Measurements from ENCODE around the gene LRP1B.

Gene LRP1B

GRCh38 chr2:141728142-141728541 is 402.7 kb downstream of the LRP1B start:
- H3K27ac ChIP-seq (ENCODE audit: insufficient read depth, low read length, poor library complexity, severe bottlenecking) = no peak overlapping the region
- no peaks in the 10 kb centered on the region for H3K4me1 ChIP-seq (ENCODE audit: control insufficient read depth, insufficient read depth, low read length, poor library complexity, severe bottlenecking)

GRCh38 chr2:141724426-141724825 is 406.4 kb downstream of the LRP1B start:
- Histone ChIP-seq H3K36me3 (ENCODE audit: control insufficient read depth, insufficient read depth, low read length) (no peaks in the 10 kb centered on the region), H3K4me3 (ENCODE audit: insufficient read depth, low read depth, low read length, poor library complexity, severe bottlenecking) (no peak overlapping the region), H3K9me3 (ENCODE audit: control insufficient read depth, low read length) (no peaks in the 10 kb centered on the region), H3K4me1 (ENCODE audit: control insufficient read depth, insufficient read depth, low read length, poor library complexity, severe bottlenecking) (no peaks in the 10 kb centered on the region), H3K27me3 (replicated peaks; ENCODE audit: control insufficient read depth, insufficient read depth, low read length, poor library complexity, severe bottlenecking) (no peaks in the 10 kb centered on the region), H3K27ac (ENCODE audit: insufficient read depth, low read length, poor library complexity, severe bottlenecking) (no peak overlapping the region)
- no peak for DNase-seq

More at GRCh38 chr2:141728142-141728541, 402.7 kb downstream of the LRP1B start:
- Histone ChIP-seq H3K36me3 (ENCODE audit: control insufficient read depth, insufficient read depth, low read length) (no peaks in the 10 kb centered on the region), H3K4me3 (ENCODE audit: insufficient read depth, low read depth, low read length, poor library complexity, severe bottlenecking) (no peak overlapping the region), H3K27me3 (replicated peaks; ENCODE audit: control insufficient read depth, insufficient read depth, low read length, poor library complexity, severe bottlenecking) (no peaks in the 10 kb centered on the region), H3K9me3 (ENCODE audit: control insufficient read depth, low read length) (no peaks in the 10 kb centered on the region)
- no peak for DNase-seq

- no peaks in the 10 kb centered on the region for H3K4me1 ChIP-seq (ENCODE audit: control insufficient read depth, insufficient read depth, low read length, poor library complexity, severe bottlenecking)
- H3K36me3 ChIP-seq (ENCODE audit: control insufficient read depth, insufficient read depth, low read length) = no peaks in the 10 kb centered on the region
- H3K9me3 ChIP-seq (ENCODE audit: control insufficient read depth, low read length) = no peaks in the 10 kb centered on the region
- no peak for DNase-seq
- no peak overlapping the region for H3K4me3 ChIP-seq (ENCODE audit: insufficient read depth, low read depth, low read length, poor library complexity, severe bottlenecking)
- no peaks in the 10 kb centered on the region for H3K27me3 ChIP-seq (replicated peaks; ENCODE audit: control insufficient read depth, insufficient read depth, low read length, poor library complexity, severe bottlenecking)
- H3K27ac ChIP-seq (ENCODE audit: insufficient read depth, low read length, poor library complexity, severe bottlenecking) = no peak overlapping the region
Observed at GRCh38 chr2:141723814-141724213, 407.0 kb downstream of the LRP1B start.

GRCh38 chr2:141720476-141720875 is 410.3 kb downstream of the LRP1B start:
- H3K4me3 ChIP-seq (ENCODE audit: insufficient read depth, low read depth, low read length, poor library complexity, severe bottlenecking) = no peak overlapping the region
- no peak overlapping the region for H3K27ac ChIP-seq (ENCODE audit: insufficient read depth, low read length, poor library complexity, severe bottlenecking)
- H3K27me3 ChIP-seq (replicated peaks; ENCODE audit: control insufficient read depth, insufficient read depth, low read length, poor library complexity, severe bottlenecking) = no peaks in the 10 kb centered on the region
- no peaks in the 10 kb centered on the region for H3K4me1 ChIP-seq (ENCODE audit: control insufficient read depth, insufficient read depth, low read length, poor library complexity, severe bottlenecking)
- no peaks in the 10 kb centered on the region for H3K36me3 ChIP-seq (ENCODE audit: control insufficient read depth, insufficient read depth, low read length)
- no peaks in the 10 kb centered on the region for H3K9me3 ChIP-seq (ENCODE audit: control insufficient read depth, low read length)
- no peak for DNase-seq

GRCh38 chr2:141714496-141714895 is 416.3 kb downstream of the LRP1B start:
- Histone ChIP-seq H3K4me3 (ENCODE audit: insufficient read depth, low read depth, low read length, poor library complexity, severe bottlenecking) (no peak overlapping the region), H3K9me3 (ENCODE audit: control insufficient read depth, low read length) (no peaks in the 10 kb centered on the region), H3K4me1 (ENCODE audit: control insufficient read depth, insufficient read depth, low read length, poor library complexity, severe bottlenecking) (no peaks in the 10 kb centered on the region), H3K27ac (ENCODE audit: insufficient read depth, low read length, poor library complexity, severe bottlenecking) (no peak overlapping the region), H3K36me3 (ENCODE audit: control insufficient read depth, insufficient read depth, low read length) (no peaks in the 10 kb centered on the region), H3K27me3 (replicated peaks; ENCODE audit: control insufficient read depth, insufficient read depth, low read length, poor library complexity, severe bottlenecking) (no peaks in the 10 kb centered on the region)
- DNase-seq = no peak

GRCh38 chr2:141711627-141712026 is 419.2 kb downstream of the LRP1B start:
- no peak overlapping the region for H3K27ac ChIP-seq (ENCODE audit: insufficient read depth, low read length, poor library complexity, severe bottlenecking)
- H3K36me3 ChIP-seq (ENCODE audit: control insufficient read depth, insufficient read depth, low read length) = no peaks in the 10 kb centered on the region
- no peaks in the 10 kb centered on the region for H3K4me1 ChIP-seq (ENCODE audit: control insufficient read depth, insufficient read depth, low read length, poor library complexity, severe bottlenecking)
- no peaks in the 10 kb centered on the region for H3K27me3 ChIP-seq (replicated peaks; ENCODE audit: control insufficient read depth, insufficient read depth, low read length, poor library complexity, severe bottlenecking)
- no peak for DNase-seq
- no peaks in the 10 kb centered on the region for H3K9me3 ChIP-seq (ENCODE audit: control insufficient read depth, low read length)
- H3K4me3 ChIP-seq (ENCODE audit: insufficient read depth, low read depth, low read length, poor library complexity, severe bottlenecking) = no peak overlapping the region

GRCh38 chr2:141710589-141711239 is 420.1 kb downstream of the LRP1B start:
- Histone ChIP-seq H3K36me3 (ENCODE audit: control insufficient read depth, insufficient read depth, low read length) (no peaks in the 10 kb centered on the region), H3K27me3 (replicated peaks; ENCODE audit: control insufficient read depth, insufficient read depth, low read length, poor library complexity, severe bottlenecking) (no peaks in the 10 kb centered on the region), H3K4me3 (ENCODE audit: insufficient read depth, low read depth, low read length, poor library complexity, severe bottlenecking) (no peak overlapping the region), H3K4me1 (ENCODE audit: control insufficient read depth, insufficient read depth, low read length, poor library complexity, severe bottlenecking) (no peaks in the 10 kb centered on the region), H3K27ac (ENCODE audit: insufficient read depth, low read length, poor library complexity, severe bottlenecking) (no peak overlapping the region), H3K9me3 (ENCODE audit: control insufficient read depth, low read length) (no peaks in the 10 kb centered on the region)
- DNase-seq = no peak

GRCh38 chr2:141709756-141710155 is 421.1 kb downstream of the LRP1B start:
- no peaks in the 10 kb centered on the region for H3K36me3 ChIP-seq (ENCODE audit: control insufficient read depth, insufficient read depth, low read length)
- no peaks in the 10 kb centered on the region for H3K4me1 ChIP-seq (ENCODE audit: control insufficient read depth, insufficient read depth, low read length, poor library complexity, severe bottlenecking)
- H3K27ac ChIP-seq (ENCODE audit: insufficient read depth, low read length, poor library complexity, severe bottlenecking) = no peak overlapping the region
- DNase-seq = no peak
- H3K27me3 ChIP-seq (replicated peaks; ENCODE audit: control insufficient read depth, insufficient read depth, low read length, poor library complexity, severe bottlenecking) = no peaks in the 10 kb centered on the region
- H3K4me3 ChIP-seq (ENCODE audit: insufficient read depth, low read depth, low read length, poor library complexity, severe bottlenecking) = no peak overlapping the region
- H3K9me3 ChIP-seq (ENCODE audit: control insufficient read depth, low read length) = no peaks in the 10 kb centered on the region

- Histone ChIP-seq H3K9me3 (ENCODE audit: control insufficient read depth, low read length) (no peaks in the 10 kb centered on the region), H3K4me1 (ENCODE audit: control insufficient read depth, insufficient read depth, low read length, poor library complexity, severe bottlenecking) (no peaks in the 10 kb centered on the region), H3K4me3 (ENCODE audit: insufficient read depth, low read depth, low read length, poor library complexity, severe bottlenecking) (no peak overlapping the region), H3K27ac (ENCODE audit: insufficient read depth, low read length, poor library complexity, severe bottlenecking) (no peak overlapping the region), H3K36me3 (ENCODE audit: control insufficient read depth, insufficient read depth, low read length) (no peaks in the 10 kb centered on the region), H3K27me3 (replicated peaks; ENCODE audit: control insufficient read depth, insufficient read depth, low read length, poor library complexity, severe bottlenecking) (no peaks in the 10 kb centered on the region)
- DNase-seq = no peak
Observed at GRCh38 chr2:141707486-141707885, 423.3 kb downstream of the LRP1B start.

- H3K27me3 ChIP-seq (replicated peaks; ENCODE audit: control insufficient read depth, insufficient read depth, low read length, poor library complexity, severe bottlenecking) = no peaks in the 10 kb centered on the region
- H3K4me1 ChIP-seq (ENCODE audit: control insufficient read depth, insufficient read depth, low read length, poor library complexity, severe bottlenecking) = no peaks in the 10 kb centered on the region
- no peak overlapping the region for H3K27ac ChIP-seq (ENCODE audit: insufficient read depth, low read length, poor library complexity, severe bottlenecking)
- H3K9me3 ChIP-seq (ENCODE audit: control insufficient read depth, low read length) = no peaks in the 10 kb centered on the region
- DNase-seq = no peak
- no peak overlapping the region for H3K4me3 ChIP-seq (ENCODE audit: insufficient read depth, low read depth, low read length, poor library complexity, severe bottlenecking)
- no peaks in the 10 kb centered on the region for H3K36me3 ChIP-seq (ENCODE audit: control insufficient read depth, insufficient read depth, low read length)
Observed at GRCh38 chr2:141704541-141704940, 426.3 kb downstream of the LRP1B start.

Data from effector memory CD4-positive, alpha-beta T cell (primary cell).